ENCODE data around the gene TMEM170A.

DNA sequence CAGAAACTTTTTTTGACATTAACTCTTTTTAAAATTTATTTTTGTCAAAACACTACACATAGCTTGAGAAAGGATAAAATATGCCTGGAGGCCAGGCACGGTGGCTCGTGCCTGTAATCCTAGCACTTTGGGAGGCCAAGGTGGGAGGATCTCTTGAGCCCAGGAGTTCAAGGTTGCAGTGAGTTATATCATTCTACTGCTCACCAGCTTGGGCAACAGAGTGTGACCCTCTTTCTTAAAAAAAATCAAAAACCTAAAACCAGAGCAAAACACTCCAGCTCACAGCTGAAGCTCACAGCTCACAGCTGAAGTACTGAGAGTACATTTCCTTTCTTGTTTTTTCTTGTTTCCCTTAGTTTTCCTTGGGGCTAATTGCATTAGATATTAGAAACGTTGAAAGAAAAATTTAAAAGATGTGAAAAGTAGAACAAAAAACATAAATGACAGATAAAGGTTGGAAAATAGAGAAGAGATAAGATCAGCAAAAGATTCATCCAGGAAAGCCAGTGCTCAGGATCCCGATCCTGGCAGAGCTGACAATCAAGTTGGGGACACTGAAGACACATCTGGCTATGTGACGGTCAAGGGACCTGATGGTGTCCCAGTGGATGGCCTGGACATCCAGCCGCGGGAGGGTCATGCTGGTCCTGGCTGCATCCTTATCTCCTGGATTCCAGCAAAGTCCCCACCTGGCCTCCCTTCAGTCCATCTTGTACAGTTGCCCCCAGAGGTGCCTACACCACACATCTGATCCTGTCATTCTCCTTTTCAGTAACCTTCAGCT lies 20.9 kb upstream of the TMEM170A start:
- no peak for TF ChIP-seq TARDBP (IDR thresholded peaks at IDR 0.05)
- no peak for TF ChIP-seq ELF4 (IDR thresholded peaks at IDR 0.05)
- no peak for TF ChIP-seq HDGF (IDR thresholded peaks at IDR 0.05; ENCODE audit: borderline replicate concordance)
- TF ChIP-seq BHLHE40 (IDR thresholded peaks at IDR 0.05; ENCODE audit: borderline replicate concordance) = no peak
- TF ChIP-seq SP1 (IDR thresholded peaks at IDR 0.05) = no peak
- TF ChIP-seq L3MBTL2 (conservative IDR thresholded peaks at IDR 0.05) = no peak
- TF ChIP-seq FOXK2 (IDR thresholded peaks at IDR 0.05) = no peak
- no peak for TF ChIP-seq SUZ12 (IDR thresholded peaks at IDR 0.05)
- TF ChIP-seq FOXM1 (IDR thresholded peaks at IDR 0.05; ENCODE audit: borderline replicate concordance) = no peak
- TF ChIP-seq, protein P1, sequence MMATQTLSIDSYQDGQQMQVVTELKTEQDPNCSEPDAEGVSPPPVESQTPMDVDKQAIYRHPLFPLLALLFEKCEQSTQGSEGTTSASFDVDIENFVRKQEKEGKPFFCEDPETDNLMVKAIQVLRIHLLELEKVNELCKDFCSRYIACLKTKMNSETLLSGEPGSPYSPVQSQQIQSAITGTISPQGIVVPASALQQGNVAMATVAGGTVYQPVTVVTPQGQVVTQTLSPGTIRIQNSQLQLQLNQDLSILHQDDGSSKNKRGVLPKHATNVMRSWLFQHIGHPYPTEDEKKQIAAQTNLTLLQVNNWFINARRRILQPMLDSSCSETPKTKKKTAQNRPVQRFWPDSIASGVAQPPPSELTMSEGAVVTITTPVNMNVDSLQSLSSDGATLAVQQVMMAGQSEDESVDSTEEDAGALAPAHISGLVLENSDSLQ (IDR thresholded peaks at IDR 0.05) = no peak
- no peak for TF ChIP-seq ARNT (IDR thresholded peaks at IDR 0.05)
- TF ChIP-seq LEF1 (IDR thresholded peaks at IDR 0.05; ENCODE audit: borderline replicate concordance) = no peak
- TF ChIP-seq NFRKB (IDR thresholded peaks at IDR 0.05) = no peak
- no peak for TF ChIP-seq ZNF384 (IDR thresholded peaks at IDR 0.05)

Data from HEK293T (cell line).